NCI-H128 (cell line): ENCODE results near the gene ILKAP.

ENCODE experiments used
- DNase-seq: peaks from one replicate; lab custom pipeline; 2025; ENCODE audit not compliant: unreplicated experiment; lab: John Stamatoyannopoulos, UW

Gene ILKAP

GRCh38 chr2:238203094-238203972, at the start of gene ILKAP:
Gene ILKAP (minus strand): TSS chr2:238203695. CDS start chr2:238203553, 142 bp downstream.
- DNase-seq, result peak; percentile 66

- no peak for DNase-seq
Measured at GRCh38 chr2:238252766-238253630, 49.5 kb upstream of the ILKAP start.

GRCh38 chr2:238251986-238252385, 48.5 kb upstream of the ILKAP start:
- DNase-seq, result no peak

GRCh38 chr2:238251331-238251730, 47.8 kb upstream of the ILKAP start:
- no peak for DNase-seq

GRCh38 chr2:238250896-238251295, 47.4 kb upstream of the ILKAP start:
- no peak for DNase-seq

GRCh38 chr2:238247841-238248453, 44.5 kb upstream of the ILKAP start:
- DNase-seq, result no peak

GRCh38 chr2:238247002-238247822, 43.7 kb upstream of the ILKAP start:
- no peak for DNase-seq

- DNase-seq, result no peak
Measured at GRCh38 chr2:238244151-238244550, 40.7 kb upstream of the ILKAP start.

- no peak for DNase-seq
Measured at GRCh38 chr2:238243496-238244076, 40.1 kb upstream of the ILKAP start.

GRCh38 chr2:238242731-238243495, 39.4 kb upstream of the ILKAP start:
- no peak for DNase-seq

GRCh38 chr2:238241970-238242369, 38.5 kb upstream of the ILKAP start:
- no peak for DNase-seq

- peak; percentile 58 for DNase-seq
Measured at GRCh38 chr2:238240757-238241711, 37.5 kb upstream of the ILKAP start.

GRCh38 chr2:238239863-238240756, 36.6 kb upstream of the ILKAP start, which contains the start of gene HES6:
Gene HES6 (minus strand): TSS chr2:238240038. CDS start chr2:238239905, 133 bp downstream.
- DNase-seq, result peak; percentile 68

- DNase-seq, result no peak
Measured at GRCh38 chr2:238239543-238239862, 36.0 kb upstream of the ILKAP start.

- DNase-seq, result no peak
Measured at GRCh38 chr2:238238766-238239542, 35.5 kb upstream of the ILKAP start.

GRCh38 chr2:238238311-238238765, 34.8 kb upstream of the ILKAP start:
- DNase-seq, result no peak
